A549 (cell line): ENCODE results near the gene RGS16.

ENCODE experiments used
- BHLHE40 ChIP-seq: IDR thresholded peaks from 2 replicates; pipeline ENCODE4 v1.6.1; 2012; ENCODE audit warnings: low read depth, low read length, inconsistent platforms
- CTCF ChIP-seq: fragments of >200 bp; sonication (Bioruptor Twin); formaldehyde crosslinking; IDR thresholded peaks from 3 replicates; pipeline ENCODE4 v1.5.1; 2016
- EP300 ChIP-seq, 2 experiments: fragments of >200 bp; sonication (Bioruptor Twin); formaldehyde crosslinking; IDR thresholded peaks; 2 replicates in 1 of 2; 3 replicates in 1 of 2; pipeline ENCODE4 v1.6.1; 2016 to 2017
- HOXA7 ChIP-seq: fragments of 250-450 bp; sonication (Bioruptor Pico); IDR thresholded peaks from 2 replicates; pipeline ENCODE4 v1.5.0; 2020; ENCODE audit warnings: mild to moderate bottlenecking, moderate library complexity
- MYC ChIP-seq: IDR thresholded peaks from 2 replicates; pipeline ENCODE4 v1.6.1; 2012; ENCODE audit warnings: mild to moderate bottlenecking, inconsistent platforms, low read length, improper control_type of control experiment, borderline replicate concordance
- POLR2AphosphoS2 ChIP-seq: conservative IDR thresholded peaks from 2 replicates; pipeline ENCODE4 v1.6.1; 2012; ENCODE audit warnings: low read length, improper control_type of control experiment, inconsistent platforms
- RCOR1 ChIP-seq: fragments of 150-350 bp; IDR thresholded peaks from 2 replicates; pipeline ENCODE4 v1.6.1; 2014; ENCODE audit warnings: antibody characterized with exemption, low read length, low read depth
- SMC3 ChIP-seq: fragments of >200 bp; sonication (Bioruptor Twin); formaldehyde crosslinking; IDR thresholded peaks from 3 replicates; pipeline ENCODE4 v1.6.1; 2018; ENCODE audit warnings: inconsistent platforms

DNA sequence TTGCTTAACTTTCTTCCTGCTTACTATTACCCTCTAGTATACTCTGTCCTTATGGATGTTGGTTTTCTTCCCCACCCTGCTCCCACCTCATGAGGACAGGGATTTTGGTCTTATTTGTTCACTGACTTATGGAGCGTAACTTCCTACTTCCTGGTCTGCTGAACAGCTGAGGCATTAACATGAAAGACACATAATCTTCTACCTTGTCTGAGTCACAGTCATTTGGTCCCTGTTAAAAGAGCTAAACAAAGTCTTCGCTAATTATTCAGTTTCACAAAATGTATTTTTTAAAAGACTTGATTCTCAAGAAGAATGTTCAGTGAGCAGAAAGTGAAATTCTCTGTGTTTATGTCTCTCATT is 33.6 kb downstream of the RGS16 start:
- TF ChIP-seq POLR2AphosphoS2, result no peak
- TF ChIP-seq CTCF, result no peak
- TF ChIP-seq HOXA7 (CRISPR knock-in tag), result no peak
- TF ChIP-seq RCOR1, result no peak
- no peak for TF ChIP-seq SMC3
- no peak for TF ChIP-seq BHLHE40
- no peak for TF ChIP-seq EP300 (IDR thresholded peaks at IDR 0.05)
- TF ChIP-seq MYC, result no peak
